ENCODE measurements around the gene SCN10A. TPM values are rescaled to one million over a fixed set of nuclear protein-coding genes. Genes with fewer than 3 reads are reported as not detected.

Gene SCN10A
- total RNA-seq, 1 donor from 2014 or later, result not detected

GRCh38 chr3:38773528-38773927 is 42.5 kb downstream of the SCN10A start:
- no peak for DNase-seq (ENCODE audit: low spot score)

- no peak for DNase-seq (ENCODE audit: low spot score)
Observed at GRCh38 chr3:38763569-38763968, 52.4 kb downstream of the SCN10A start.

- no peak for DNase-seq (ENCODE audit: low spot score)
Observed at GRCh38 chr3:38758557-38758956, 57.5 kb downstream of the SCN10A start.

- DNase-seq (ENCODE audit: low spot score), result no peak
Observed at GRCh38 chr3:38757721-38758120, 58.3 kb downstream of the SCN10A start.

GRCh38 chr3:38756892-38757291 is 59.1 kb downstream of the SCN10A start:
- DNase-seq (ENCODE audit: low spot score), result no peak

GRCh38 chr3:38755130-38755529 is 60.9 kb downstream of the SCN10A start:
- no peak for DNase-seq (ENCODE audit: low spot score)

GRCh38 chr3:38746641-38747040 is 69.4 kb downstream of the SCN10A start:
- no peak for DNase-seq (ENCODE audit: low spot score)

GRCh38 chr3:38743043-38743442 is 73.0 kb downstream of the SCN10A start:
- no peak for DNase-seq (ENCODE audit: low spot score)

- DNase-seq (ENCODE audit: low spot score), result no peak
Observed at GRCh38 chr3:38742550-38742949, 73.5 kb downstream of the SCN10A start.

GRCh38 chr3:38740537-38740936 is 75.5 kb downstream of the SCN10A start:
- no peak for DNase-seq (ENCODE audit: low spot score)

GRCh38 chr3:38739931-38740330 is 76.1 kb downstream of the SCN10A start:
- no peak for DNase-seq (ENCODE audit: low spot score)

GRCh38 chr3:38739396-38739689 is 76.7 kb downstream of the SCN10A start:
- no peak for DNase-seq (ENCODE audit: low spot score)

GRCh38 chr3:38738630-38739395 is 77.2 kb downstream of the SCN10A start:
- no peak for DNase-seq (ENCODE audit: low spot score)

GRCh38 chr3:38731522-38731921 is 84.5 kb downstream of the SCN10A start:
- DNase-seq (ENCODE audit: low spot score), result no peak

- no peak for DNase-seq (ENCODE audit: low spot score)
Observed at GRCh38 chr3:38730281-38730680, 85.7 kb downstream of the SCN10A start.

- no peak for DNase-seq (ENCODE audit: low spot score)
Observed at GRCh38 chr3:38728008-38728407, 88.0 kb downstream of the SCN10A start.

- DNase-seq (ENCODE audit: low spot score), result no peak
Observed at GRCh38 chr3:38726751-38727150, 89.3 kb downstream of the SCN10A start.

GRCh38 chr3:38725726-38726419 is 90.1 kb downstream of the SCN10A start:
- no peak for DNase-seq (ENCODE audit: low spot score)

GRCh38 chr3:38724392-38724736 is 91.7 kb downstream of the SCN10A start:
- DNase-seq (ENCODE audit: low spot score), result no peak

GRCh38 chr3:38723569-38724391 is 92.2 kb downstream of the SCN10A start:
- no peak for DNase-seq (ENCODE audit: low spot score)

- DNase-seq (ENCODE audit: low spot score), result no peak
Observed at GRCh38 chr3:38722781-38723568, 93.0 kb downstream of the SCN10A start.

- DNase-seq (ENCODE audit: low spot score), result no peak
Observed at GRCh38 chr3:38721207-38721772, 94.7 kb downstream of the SCN10A start.
